Measurements from ENCODE around the gene GSDME.
A peak's percentile ranks its signal among the peaks of the same experiment; 100 is the strongest.

GSDME gene

GRCh38 chr7:24762771-24763170 lies 5.5 kb upstream of the GSDME start:
- Mint-ChIP-seq H3K27me3 (ENCODE audit: low read depth) (peaks cover 11% of the 10 kb centered on the region), H3K27ac (no peak overlapping the region), H3K4me3 (no peak overlapping the region), H3K9me3 (no peaks in the 10 kb centered on the region), H3K36me3 (ENCODE audit: low read depth) (no peaks in the 10 kb centered on the region), H3K4me1 (peaks cover 13% of the 10 kb centered on the region)
- TF ChIP-seq, protein P1, sequence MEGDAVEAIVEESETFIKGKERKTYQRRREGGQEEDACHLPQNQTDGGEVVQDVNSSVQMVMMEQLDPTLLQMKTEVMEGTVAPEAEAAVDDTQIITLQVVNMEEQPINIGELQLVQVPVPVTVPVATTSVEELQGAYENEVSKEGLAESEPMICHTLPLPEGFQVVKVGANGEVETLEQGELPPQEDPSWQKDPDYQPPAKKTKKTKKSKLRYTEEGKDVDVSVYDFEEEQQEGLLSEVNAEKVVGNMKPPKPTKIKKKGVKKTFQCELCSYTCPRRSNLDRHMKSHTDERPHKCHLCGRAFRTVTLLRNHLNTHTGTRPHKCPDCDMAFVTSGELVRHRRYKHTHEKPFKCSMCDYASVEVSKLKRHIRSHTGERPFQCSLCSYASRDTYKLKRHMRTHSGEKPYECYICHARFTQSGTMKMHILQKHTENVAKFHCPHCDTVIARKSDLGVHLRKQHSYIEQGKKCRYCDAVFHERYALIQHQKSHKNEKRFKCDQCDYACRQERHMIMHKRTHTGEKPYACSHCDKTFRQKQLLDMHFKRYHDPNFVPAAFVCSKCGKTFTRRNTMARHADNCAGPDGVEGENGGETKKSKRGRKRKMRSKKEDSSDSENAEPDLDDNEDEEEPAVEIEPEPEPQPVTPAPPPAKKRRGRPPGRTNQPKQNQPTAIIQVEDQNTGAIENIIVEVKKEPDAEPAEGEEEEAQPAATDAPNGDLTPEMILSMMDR (IDR thresholded peaks at IDR 0.05; ENCODE audit: unreplicated experiment in 3 of 3) = no peak

DNA sequence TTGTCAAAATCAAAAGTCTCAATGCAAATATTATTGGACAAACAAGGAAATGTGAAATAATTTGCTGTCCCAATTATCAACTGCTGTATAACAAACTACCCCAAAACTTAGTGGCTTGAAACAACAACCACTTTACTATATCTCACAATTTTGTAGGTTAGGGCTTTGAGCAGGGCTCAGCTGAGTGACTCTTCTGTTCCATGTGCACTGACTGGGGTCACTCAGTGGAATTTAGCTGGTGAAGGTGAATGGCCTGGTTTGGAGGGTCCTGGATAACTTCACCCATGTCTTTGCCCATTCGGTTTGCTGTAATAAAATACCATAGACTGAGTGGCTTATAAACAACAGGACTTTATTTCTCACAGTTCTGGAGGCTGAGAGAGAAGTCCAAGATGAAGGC lies 3.7 kb upstream of the GSDME start:
- H3K27me3 Mint-ChIP-seq (ENCODE audit: low read depth) = peaks cover 22% of the 10 kb centered on the region
- H3K4me3 Mint-ChIP-seq = no peak overlapping the region
- TF ChIP-seq, protein P1 (IDR thresholded peaks at IDR 0.05; ENCODE audit: unreplicated experiment in 3 of 3) = no peak
- peaks cover 13% of the 10 kb centered on the region for H3K4me1 Mint-ChIP-seq
- no peak overlapping the region for H3K27ac Mint-ChIP-seq
- no peaks in the 10 kb centered on the region for H3K36me3 Mint-ChIP-seq (ENCODE audit: low read depth)
- no peaks in the 10 kb centered on the region for H3K9me3 Mint-ChIP-seq

DNA sequence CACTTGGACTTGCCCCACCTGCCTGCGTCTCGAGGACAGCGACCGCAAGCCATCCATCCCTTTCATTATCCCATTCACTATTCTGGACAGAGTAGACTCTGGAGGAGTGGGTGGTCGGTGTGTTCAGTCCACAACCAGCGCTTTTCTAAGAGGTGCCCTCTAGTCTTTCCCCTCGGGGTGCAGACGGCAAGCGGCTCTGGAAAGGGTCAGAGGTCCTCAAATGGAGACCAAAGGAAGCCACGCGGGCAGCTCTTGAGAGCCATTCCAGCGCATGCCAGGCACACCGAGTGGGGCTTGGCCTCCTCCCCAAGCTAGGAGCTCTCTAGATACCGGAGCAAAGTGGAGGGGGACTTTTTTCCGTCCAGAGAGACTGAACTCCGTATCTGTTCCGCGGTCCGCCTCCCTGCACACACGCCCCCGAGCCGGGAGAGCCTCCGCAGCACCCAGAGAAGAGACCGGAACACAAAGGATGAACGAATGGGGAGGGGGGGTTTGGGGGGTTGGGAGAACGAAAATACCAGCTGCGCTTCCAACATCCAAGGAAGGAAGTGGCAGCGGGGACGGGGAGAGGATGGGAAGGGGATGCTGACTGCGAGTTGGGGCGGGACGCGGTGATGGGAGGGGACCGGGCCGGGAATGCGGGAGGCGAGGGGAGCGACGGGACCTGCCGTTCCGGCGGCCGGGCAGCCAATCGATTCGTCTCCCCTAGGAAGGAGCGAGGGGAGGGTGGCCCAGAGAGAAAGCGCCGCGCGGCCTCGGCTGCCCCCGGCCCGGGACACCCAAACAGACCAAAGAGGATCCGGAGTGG lies 515 bp downstream of the GSDME start:
- no peaks in the 10 kb centered on the region for H3K4me1 Mint-ChIP-seq
- H3K36me3 Mint-ChIP-seq (ENCODE audit: low read depth) = no peaks in the 10 kb centered on the region
- H3K9me3 Mint-ChIP-seq = no peaks in the 10 kb centered on the region
- peak overlapping the region; percentile 93 to 95 (median 93) for H3K4me3 Mint-ChIP-seq
- H3K27me3 Mint-ChIP-seq (ENCODE audit: low read depth) = peaks cover 28% of the 10 kb centered on the region
- TF ChIP-seq, protein P1 (IDR thresholded peaks at IDR 0.05; ENCODE audit: unreplicated experiment in 3 of 3) = no peak
- peak overlapping the region in 2 of 3 experiments; percentile 19 to 73 for H3K27ac Mint-ChIP-seq

DNA sequence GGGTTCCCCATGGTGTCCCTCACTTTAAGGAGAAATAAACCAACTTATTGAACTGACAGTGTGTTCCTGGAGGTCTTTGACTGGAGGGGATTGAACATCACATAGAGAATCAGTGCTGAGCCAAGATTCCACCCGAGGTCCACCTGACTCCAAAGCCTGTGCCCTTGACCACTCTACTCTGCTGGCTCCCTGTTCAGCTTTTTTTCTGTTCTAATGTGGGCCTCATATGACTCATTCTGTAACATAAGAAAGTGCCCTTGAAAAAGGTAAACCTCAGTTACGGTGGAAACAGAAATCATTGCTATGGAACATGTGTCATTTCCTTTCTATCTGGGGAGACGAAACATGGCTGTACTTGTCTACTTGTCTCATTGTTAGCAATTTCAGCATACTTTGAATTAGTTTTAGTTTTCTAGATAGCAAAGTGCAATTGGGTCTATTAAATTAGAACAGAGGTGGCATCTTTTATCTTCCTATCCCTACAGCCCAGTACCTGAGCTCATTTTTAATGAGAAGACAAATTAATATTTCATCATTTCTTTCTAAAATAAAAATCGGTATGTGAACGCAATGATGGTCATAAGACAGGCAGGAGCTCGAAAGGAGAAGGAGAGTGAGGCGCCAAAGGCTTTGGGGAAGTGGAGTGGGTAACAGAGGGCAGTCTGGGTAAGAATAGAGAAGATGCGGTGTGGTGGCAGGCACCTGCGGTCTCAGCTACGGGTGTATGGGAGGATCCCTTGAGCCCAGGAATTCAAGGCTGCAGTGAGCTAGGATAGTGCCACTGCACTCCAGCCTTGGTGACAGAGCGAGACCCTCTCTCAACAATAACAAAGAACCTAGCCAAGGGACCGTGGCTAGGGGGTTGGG lies 1.5 kb downstream of the GSDME start:
- H3K9me3 Mint-ChIP-seq = no peaks in the 10 kb centered on the region
- H3K36me3 Mint-ChIP-seq (ENCODE audit: low read depth) = no peaks in the 10 kb centered on the region
- peak overlapping the region in 1 of 3 experiments; percentile 73 for H3K27ac Mint-ChIP-seq
- peaks cover 28% of the 10 kb centered on the region for H3K27me3 Mint-ChIP-seq (ENCODE audit: low read depth)
- TF ChIP-seq, protein P1 (IDR thresholded peaks at IDR 0.05; ENCODE audit: unreplicated experiment in 3 of 3) = no peak
- H3K4me1 Mint-ChIP-seq = no peaks in the 10 kb centered on the region
- peak overlapping the region; percentile 93 to 95 (median 93) for H3K4me3 Mint-ChIP-seq

GRCh38 chr7:24754906-24755506 lies 2.3 kb downstream of the GSDME start:
- no peak overlapping the region for H3K27ac Mint-ChIP-seq
- TF ChIP-seq, protein P1 (IDR thresholded peaks at IDR 0.05; ENCODE audit: unreplicated experiment in 3 of 3) = no peak
- peaks cover 28% of the 10 kb centered on the region for H3K27me3 Mint-ChIP-seq (ENCODE audit: low read depth)
- H3K9me3 Mint-ChIP-seq = no peaks in the 10 kb centered on the region
- H3K4me1 Mint-ChIP-seq = no peaks in the 10 kb centered on the region
- peak overlapping the region; percentile 93 to 95 (median 93) for H3K4me3 Mint-ChIP-seq
- H3K36me3 Mint-ChIP-seq (ENCODE audit: low read depth) = no peaks in the 10 kb centered on the region
